ENCODE results near the gene OR6C2. TPM values are rescaled to one million over a fixed set of nuclear protein-coding genes. Genes with fewer than 3 reads are reported as not detected.
A peak's percentile ranks its signal among the peaks of the same experiment; 100 is the strongest.
"Not testable (repeated sequence)": the region's sequence is repeated elsewhere in the genome, so short reads cannot be mapped to it uniquely, and the experiment has no call there.

The OR6C2 gene
- total RNA-seq: not detected in 2 replicates

GRCh38 chr12:55443776-55444175 is at the start of gene OR6C2:
Gene OR6C2, plus strand, starts transcription at chr12:55444076. Its CDS starts 8,138 bp downstream, at chr12:55452214.
- DNase-seq (ENCODE audit: low read depth): no peak

DNA sequence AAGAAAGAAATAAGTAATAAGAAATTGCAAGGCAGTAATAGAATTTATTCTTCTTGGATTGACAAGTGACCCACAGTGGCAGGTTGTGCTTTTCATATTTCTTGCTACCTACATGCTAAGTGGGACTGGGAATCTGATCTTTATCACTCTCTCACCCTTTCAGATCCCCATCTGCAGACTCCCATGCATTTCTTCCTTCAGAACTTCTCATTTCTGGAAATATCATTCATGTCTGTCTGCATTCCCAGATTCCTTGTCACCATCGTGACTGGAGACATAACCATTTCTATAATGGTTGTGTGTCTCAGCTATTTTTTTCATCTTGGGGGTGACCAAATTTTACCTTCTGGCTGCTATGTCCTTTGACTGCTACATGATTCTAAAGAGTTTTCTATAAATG is 47.5 kb upstream of the OR6C2 start:
- no peak for DNase-seq (ENCODE audit: low read depth)

DNA sequence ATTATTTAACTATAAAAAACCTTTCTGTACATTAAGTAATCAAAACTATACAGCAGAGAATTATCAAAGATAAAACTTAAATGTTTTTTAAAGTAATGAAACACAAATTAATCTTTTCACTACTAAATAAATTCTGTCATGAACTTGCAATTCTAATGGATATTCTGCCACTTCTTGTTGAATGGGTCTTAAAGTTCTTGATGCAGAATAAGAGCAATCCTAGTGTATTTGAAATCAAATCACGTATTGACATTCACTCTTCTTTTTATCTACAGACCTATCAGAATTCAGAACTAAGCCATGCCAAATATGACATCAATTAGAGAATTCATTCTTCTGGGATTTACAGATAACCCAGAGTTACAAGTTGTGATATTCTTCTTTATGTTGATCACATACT is 43.6 kb upstream of the OR6C2 start, which contains the start of gene OR6C65:
TSS of gene OR6C65 (plus strand) at position 301 of the 400 bp plus-strand sequence. CDS start at position 301, 0 bp downstream.
- no peak for DNase-seq (ENCODE audit: low read depth)

DNA sequence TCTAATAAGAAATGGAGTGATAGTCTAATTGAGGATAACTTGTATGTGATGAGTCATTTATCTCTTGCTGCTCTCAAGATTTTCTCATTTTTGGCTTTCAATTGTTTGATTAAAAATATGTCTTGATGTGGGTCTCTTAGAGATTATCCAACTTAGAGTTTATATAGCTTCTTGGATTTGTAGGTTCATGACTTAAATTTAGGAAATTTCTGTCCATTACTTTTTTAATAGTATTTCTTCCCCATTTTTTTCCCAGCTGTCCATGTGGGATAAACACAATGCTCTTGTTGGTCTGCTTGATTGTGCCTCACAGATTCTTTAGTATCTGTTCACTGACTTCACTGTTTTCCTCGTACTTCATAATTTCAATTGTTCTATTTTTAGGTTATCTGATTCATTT is 36.0 kb upstream of the OR6C2 start:
- no peak for DNase-seq (ENCODE audit: low read depth)

DNA sequence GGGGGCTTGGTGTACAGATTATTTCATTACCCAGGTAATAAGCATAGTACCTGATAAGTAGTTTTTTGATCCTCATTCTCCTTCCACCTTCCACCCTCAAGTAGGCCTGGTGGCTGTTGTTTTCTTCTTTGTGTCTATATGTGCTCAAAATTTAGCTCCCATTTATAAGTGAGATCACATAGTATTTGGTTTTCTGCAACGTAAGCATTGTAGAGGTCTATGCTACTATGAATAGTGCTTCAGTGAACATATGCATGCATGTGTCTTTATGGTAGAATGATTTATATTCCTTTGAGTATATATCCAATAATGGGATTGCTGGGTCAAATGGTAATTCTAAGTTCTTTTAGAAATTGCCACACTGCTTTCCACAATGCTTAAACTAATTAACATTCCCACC is 34.7 kb upstream of the OR6C2 start:
- DNase-seq (ENCODE audit: low read depth): not testable (repeated sequence)

- DNase-seq (ENCODE audit: low read depth): not testable (repeated sequence)
Measured at GRCh38 chr12:55412138-55412537, 31.7 kb upstream of the OR6C2 start.

- not testable (repeated sequence) for DNase-seq (ENCODE audit: low read depth)
Measured at GRCh38 chr12:55413498-55414388, 30.1 kb upstream of the OR6C2 start.

DNA sequence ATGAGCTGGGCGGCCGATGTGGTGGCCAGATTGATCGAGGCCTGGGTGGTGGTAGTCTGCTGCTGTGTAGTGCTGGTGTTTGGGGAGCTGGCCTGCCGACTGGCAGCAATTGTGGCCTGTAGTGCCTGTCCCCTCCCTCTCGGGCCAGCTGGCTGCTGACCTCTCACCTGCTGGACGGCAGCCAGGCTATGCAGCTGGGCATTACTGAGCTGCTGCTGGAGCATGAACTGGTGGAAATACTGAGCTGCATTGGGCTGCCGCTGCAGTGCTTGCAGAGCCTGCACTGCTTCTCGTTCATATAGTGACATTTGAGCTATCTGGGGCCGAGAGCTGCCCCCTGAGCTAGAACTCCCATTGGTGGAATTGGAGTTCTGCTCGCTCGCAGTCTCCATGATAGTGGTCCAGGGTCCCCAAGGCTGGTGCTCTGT is 29.5 kb upstream of the OR6C2 start:
- not testable (repeated sequence) for DNase-seq (ENCODE audit: low read depth)

GRCh38 chr12:55414889-55415288 is 29.0 kb upstream of the OR6C2 start:
- not testable (repeated sequence) for DNase-seq (ENCODE audit: low read depth)

GRCh38 chr12:55416961-55417360 is 26.9 kb upstream of the OR6C2 start:
- no peak for DNase-seq (ENCODE audit: low read depth)

GRCh38 chr12:55420307-55420962 is 23.4 kb upstream of the OR6C2 start:
- DNase-seq (ENCODE audit: low read depth): peak; percentile 5

DNA sequence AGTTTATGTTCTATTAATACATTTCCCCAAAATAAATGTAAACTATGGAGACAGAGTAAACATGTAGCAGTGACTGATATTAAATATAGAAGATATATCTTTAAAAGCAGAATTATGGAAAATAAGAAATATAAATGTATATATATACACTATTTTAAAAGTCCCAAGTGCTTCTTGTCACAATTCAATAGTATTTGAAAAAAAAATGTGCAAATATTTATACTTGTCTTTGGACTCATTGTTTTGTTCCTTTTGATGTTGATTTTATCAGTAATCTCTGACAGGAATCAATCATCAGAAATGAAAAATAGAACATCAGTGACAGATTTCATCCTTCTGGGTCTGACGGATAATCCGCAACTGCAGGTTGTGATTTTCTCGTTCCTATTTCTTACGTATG is 17.9 kb upstream of the OR6C2 start, which contains the start of gene OR6C76:
TSS of gene OR6C76 (plus strand) at position 301 of the 400 bp plus-strand sequence. CDS start at position 301, 0 bp downstream.
- DNase-seq (ENCODE audit: low read depth): no peak

GRCh38 chr12:55428331-55429243 is 15.3 kb upstream of the OR6C2 start:
- no peak for DNase-seq (ENCODE audit: low read depth)

- DNase-seq (ENCODE audit: low read depth): not testable (repeated sequence)
Measured at GRCh38 chr12:55441233-55441632, 2.6 kb upstream of the OR6C2 start.

DNA sequence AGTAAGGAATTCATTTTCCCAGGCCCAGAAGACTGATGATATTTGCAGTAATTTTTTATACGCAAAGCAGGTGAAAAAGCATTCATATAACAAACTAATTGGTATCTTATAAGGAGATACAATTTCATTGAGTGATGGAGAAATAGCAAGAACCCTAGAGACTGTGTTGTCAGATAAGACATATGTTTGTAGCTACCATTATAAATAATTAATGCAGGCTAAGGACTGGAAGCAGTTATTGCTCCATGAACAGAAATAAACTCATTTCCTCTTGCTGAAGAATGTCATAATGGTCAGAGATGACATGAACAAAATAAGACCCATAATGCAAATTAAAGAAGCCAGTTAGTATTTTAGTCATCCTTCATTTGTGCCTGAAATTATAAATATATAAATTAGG is 1.5 kb downstream of the OR6C2 start:
- no peak for DNase-seq (ENCODE audit: low read depth)

DNA sequence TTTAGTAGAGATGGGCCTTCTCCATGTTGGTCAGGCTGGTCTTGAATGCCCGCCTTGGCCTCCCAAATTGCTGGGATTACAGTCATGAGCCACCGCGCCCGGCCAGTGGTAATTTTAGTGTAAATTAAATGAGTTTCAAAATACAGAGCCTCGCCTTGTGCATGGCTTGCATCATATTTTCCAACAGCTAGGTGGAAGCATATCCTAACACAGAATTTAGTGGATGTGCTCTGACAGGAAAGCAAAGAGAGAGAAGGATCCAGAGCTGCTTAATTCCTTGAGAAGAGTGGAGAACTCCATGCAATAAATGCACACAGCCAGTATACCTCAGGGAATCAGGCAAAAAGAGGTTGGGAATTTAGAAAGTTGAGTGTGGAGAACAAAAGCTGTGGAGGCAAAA is 2.5 kb downstream of the OR6C2 start:
- DNase-seq (ENCODE audit: low read depth): no peak

GRCh38 chr12:55448825-55449224 is 4.9 kb downstream of the OR6C2 start:
- DNase-seq (ENCODE audit: low read depth): no peak

DNA sequence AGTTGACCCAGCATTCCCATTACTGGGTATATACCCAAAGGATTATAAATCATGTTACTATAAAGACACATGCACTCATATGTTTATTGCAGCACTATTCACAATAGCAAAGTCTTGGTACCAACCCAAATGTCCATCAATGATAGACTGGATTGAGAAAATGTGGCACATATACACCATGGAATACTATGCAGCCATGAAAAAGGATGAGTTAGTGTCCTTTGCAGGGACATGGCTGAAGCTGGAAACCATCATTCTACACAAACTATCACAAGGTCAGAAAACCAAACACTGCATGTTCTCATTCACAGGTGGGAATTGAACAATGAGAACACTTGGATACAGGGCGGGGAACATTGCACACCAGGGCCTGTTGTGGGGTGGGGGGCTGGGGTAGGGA is 21.1 kb downstream of the OR6C2 start:
- not testable (repeated sequence) for DNase-seq (ENCODE audit: low read depth)

GRCh38 chr12:55467836-55468235 is 24.0 kb downstream of the OR6C2 start:
- DNase-seq (ENCODE audit: low read depth): no peak

GRCh38 chr12:55469291-55469690 is 25.4 kb downstream of the OR6C2 start:
- no peak for DNase-seq (ENCODE audit: low read depth)

DNA sequence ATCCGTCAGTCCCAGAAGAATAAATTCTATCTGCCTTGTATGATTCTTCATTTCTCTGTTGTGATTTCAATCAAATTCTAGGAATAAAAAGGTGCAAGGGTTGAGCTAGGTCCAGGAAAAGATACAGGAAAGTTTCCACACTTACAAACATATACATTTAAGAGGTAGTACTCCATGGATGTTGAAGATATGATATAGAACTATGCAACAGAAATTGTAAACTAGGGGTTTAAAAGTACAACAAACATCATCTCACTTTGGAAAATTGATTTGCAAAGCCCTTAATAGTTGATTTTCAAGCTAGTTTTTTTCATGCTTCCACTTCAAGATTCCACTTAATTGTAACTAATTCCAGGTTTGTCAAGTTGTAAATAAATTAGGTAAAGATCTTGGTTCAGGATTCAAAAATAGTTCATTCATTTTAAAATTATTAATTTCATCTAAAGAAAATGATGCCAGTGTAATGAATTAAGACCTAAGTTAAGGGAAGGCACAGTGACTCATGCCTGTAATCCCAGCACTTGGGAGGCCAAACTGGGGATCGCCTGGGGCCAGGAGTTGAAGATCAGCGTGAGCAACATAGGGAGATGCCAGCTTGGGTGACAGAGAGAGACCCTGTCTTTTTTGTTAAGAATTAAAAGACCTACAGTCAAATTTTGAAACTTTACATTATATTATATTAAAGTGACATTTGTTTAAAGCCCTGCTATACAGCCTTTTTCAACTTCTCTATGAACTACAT is 26.4 kb downstream of the OR6C2 start, which contains the start of gene OR6C70:
TSS of gene OR6C70 (minus strand) at position 51 of the 742 bp plus-strand sequence. CDS start at position 51, 0 bp downstream.
- DNase-seq (ENCODE audit: low read depth): no peak
